G401 (cell line): ENCODE results near the gene EGFL7. TPM values are rescaled to one million over a fixed set of nuclear protein-coding genes. Genes with fewer than 3 reads are reported as not detected.

Experiments used
- DNase-seq: peaks from one replicate; pipeline ENCODE4 v3.0.0-alpha.2; 2015; ENCODE audit warnings: low spot score
- in situ Hi-C: cut with HindIII; loops from 2 replicates; pipeline ENCODE4 v1.10.0; 2016; ENCODE audit warnings: low sequenced_read_pairs, mixed read lengths
- total RNA-seq: library from RNA; depleted of rRNA; stranded (reverse); fragments of >200 nt; shearing (Covaris generic); gene quantifications from 2 replicates; pipeline ENCODE4 v1.2.3, GENCODE V29; 2014; rRNA removed

The EGFL7 gene
- total RNA-seq = 140 and 142 TPM in 2 replicates

GRCh38 chr9:136662656-136663581 is at the start of gene EGFL7:
Gene EGFL7 (plus strand): TSS chr9:136662916. CDS start chr9:136668283, 5,367 bp downstream.
- in situ Hi-C loops = no loop called here
- DNase-seq = no peak

- no peak for DNase-seq
- in situ Hi-C loops = no loop called here
Observed at GRCh38 chr9:136613824-136614371, 48.8 kb upstream of the EGFL7 start.

- in situ Hi-C loops = no loop called here
- no peak for DNase-seq
Observed at GRCh38 chr9:136614372-136614922, 48.3 kb upstream of the EGFL7 start.

GRCh38 chr9:136614967-136615623 is 47.6 kb upstream of the EGFL7 start:
- no peak for DNase-seq
- in situ Hi-C loops = no loop called here

DNA sequence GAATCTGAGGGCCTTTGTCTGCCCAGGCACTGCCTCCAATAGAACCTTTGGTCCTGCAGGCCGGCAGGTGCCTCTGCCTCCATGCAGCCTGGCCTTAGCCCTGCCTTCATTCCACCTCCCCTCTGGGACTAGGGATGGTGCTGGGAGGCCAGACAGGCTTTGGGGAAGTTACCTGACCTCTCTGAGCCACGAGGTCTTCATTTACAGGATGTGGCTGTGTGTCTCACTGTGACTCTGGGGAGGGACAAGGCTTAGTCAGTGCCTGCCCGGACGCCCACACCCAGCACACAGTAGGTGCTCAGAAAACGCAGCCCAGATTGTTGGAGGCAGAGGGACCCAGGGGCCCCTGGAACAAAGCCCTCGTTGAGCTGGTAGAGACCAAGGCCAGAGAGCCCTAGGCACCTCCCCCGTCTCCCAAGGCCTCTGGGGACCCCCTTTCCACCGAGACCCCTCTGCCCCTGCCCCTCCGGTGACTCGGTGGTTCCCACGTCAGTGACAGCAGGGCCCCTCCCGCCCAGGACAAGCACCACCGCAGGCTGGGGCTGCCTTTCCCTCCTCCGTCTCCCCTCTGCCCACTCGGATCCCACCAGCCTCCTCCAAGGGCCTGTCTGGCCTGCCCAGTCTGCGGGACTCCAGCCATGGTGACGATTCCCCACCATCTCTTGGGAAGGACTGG is 46.9 kb upstream of the EGFL7 start:
- DNase-seq = no peak
- in situ Hi-C loops = no loop called here

DNA sequence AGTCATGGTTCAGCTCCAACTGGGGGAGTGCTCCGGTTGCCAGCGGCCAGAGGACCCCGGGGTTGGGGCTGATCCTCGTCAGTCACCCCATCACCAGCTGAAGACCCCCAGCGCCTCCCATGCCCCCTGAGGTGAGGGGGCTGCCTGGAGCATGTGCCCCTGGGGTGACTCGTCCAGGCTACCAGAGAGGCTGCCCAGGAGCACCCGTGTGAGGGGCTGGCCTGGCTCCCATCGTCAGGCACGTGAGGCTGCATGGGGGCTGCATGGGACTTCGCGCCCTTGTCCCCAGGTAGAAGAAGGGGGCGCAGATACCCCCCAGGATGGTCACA is 46.4 kb upstream of the EGFL7 start:
- in situ Hi-C loops = no loop called here
- DNase-seq = no peak

GRCh38 chr9:136616948-136617695 is 45.6 kb upstream of the EGFL7 start:
- in situ Hi-C loops = no loop called here
- DNase-seq = no peak

DNA sequence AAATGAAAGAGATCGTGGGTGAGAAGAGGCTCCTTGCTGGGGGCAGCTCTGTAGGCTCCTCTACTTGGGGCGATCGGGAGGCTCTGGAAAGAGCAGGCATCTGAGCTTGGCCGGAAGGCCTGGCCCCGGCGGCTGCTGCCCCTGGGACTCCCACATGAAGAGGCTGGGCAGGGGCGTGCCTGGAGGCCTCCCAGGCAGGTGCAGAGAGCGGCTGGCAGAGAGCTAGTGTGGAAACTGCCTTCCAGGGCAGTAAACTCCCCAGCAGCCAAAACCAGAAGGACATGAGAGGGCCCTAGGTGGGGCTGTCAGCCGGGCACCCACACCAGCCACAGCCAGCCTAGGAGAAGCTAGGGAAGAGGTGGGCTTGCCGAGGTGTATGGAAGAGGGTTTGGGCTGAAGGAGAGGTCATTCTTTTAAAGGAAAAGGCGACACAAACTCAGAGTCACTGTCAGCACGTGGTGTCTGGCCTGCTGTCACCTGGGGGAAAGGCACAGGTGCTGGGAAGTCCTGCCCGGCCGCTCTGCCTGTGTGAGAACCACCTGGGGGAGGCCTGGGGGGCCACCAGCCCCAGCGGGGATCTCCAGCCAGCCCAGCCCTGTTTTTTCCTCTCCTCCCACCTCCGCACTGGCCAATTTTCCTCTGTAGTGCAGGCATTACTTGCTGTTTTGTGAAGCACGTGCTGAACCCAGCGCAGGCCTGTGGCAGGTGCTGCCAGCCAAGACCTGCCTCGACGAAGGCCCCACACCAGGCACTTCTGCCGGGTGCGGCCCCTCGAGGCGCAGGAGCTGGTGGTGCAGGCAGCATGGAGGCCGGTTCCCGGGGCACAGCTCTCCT is 44.8 kb upstream of the EGFL7 start:
- in situ Hi-C loops = no loop called here
- no peak for DNase-seq

GRCh38 chr9:136618580-136619547 is 43.9 kb upstream of the EGFL7 start:
- in situ Hi-C loops = no loop called here

DNA sequence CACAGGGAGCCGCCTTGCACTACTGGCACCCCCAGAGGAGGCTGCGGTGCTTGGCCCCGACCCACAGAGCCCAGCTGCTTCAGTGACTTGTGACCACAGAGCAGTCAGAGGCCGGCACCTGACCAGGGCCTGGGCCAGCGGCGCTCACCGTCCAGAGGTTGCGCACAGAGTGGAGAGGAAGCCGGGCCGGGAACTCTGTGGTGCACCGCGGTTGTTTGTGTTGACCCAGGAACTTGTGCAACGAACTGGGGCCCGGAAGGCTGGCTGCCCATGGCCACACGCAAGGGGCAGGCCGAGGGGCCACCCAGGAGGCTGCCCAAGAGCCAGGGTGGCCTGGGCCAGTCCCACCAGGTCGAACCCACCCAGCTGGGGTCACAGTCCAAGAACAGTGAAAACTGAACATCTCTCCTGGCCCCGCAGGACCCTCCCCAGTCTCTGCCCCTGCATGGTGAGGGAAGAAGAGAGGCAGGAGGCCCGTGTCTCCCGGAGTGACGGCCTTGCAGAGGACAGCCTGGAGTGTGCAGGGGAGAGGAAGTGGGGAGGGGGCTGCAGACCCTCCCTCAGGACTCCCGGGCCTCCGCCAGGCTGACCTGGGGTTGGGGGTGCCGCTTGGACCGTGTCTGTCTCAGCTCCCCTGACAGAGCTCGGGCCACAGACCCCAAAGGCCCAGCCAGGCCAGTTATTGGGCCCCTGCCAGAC is 42.8 kb upstream of the EGFL7 start:
- no peak for DNase-seq
- in situ Hi-C loops = no loop called here

More at GRCh38 chr9:136618580-136619547, 43.9 kb upstream of the EGFL7 start:
- no peak for DNase-seq

DNA sequence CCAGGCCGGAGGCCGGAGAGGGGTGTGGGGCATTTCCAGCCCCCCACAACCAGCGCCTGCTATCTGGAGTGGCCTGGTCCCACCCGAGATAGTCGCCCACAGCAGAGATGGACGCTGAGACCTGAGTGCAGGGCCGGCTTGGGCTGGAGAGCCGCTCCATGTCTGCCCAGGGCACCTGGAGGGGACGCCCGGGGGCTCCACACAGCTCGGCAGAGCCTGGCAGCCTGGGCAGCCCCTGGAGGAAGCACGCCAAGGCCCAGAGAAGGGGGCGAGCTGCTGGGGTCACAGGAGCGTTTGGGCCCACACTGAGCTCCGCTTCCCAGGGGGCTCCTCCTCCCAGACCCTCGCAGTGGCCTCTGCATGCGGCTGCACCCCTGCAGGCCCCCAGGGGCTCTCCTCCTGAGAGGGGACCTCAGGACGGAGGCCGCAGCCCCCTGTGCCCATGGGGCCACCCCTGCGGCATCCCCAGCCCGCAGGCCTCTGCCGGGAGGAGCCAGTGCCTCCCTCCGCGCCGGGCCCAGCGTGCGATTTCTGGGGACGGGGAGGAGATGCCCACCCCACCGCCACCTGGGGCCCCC is 42.2 kb upstream of the EGFL7 start:
- in situ Hi-C loops = no loop called here
- no peak for DNase-seq

DNA sequence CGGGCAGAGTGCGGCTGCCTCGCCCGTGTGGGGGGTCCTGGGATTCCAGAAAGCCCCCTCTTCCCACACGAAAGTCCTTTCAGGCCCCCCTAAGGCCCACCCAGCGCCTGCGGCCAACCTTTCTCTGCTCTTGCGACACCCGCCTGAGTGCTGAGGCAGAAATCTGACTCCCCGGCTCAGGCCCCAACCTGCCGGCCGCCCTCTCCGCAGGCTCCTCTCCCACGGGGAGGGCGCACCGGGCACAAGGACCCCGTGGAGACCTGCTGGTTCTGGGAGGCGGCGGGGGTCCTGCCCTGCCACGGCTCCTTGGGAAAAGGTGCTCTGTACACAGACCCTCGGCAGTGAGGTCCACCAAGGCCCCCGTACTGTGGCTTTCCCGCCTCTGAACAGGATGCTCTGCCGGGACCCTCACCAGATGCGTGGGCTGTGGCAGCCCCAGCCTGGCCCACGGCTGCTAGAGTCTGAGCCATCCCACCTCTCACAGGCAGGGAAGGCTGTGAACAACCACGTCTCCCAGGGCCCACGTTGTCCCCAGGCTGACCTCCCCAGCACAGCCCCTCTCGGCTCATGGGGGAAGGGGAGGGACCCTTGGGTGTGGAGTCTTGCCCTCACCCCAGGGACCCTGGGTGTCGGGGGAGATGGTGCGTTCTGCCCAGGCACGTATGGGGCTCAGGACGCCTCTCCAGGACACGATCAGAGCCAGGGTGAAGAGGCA is 41.5 kb upstream of the EGFL7 start:
- DNase-seq = no peak
- in situ Hi-C loops = no loop called here

DNA sequence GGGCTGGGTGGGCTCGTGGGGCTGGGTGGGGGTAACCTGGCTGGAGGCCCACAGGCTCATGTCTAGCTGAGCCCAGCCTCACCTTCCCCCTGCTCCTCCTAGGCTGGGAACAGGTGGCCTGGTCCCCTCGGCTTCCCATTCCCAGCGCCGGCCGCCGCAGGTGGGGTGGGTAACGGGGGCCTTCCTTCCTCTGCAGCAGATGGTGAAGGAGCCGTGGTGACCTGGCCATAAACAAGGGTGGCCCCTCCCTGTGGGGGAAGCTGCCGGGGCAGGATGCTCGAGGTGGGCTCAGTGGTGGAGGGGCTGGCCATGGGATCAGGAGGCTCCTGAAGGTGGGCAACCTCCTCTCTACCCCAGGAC is 41.0 kb upstream of the EGFL7 start:
- in situ Hi-C loops = no loop called here

GRCh38 chr9:136622538-136622948 is 40.2 kb upstream of the EGFL7 start:
- DNase-seq = no peak
- in situ Hi-C loops = no loop called here

More for the DNA sequence above, 41.0 kb upstream of the EGFL7 start:
- no peak for DNase-seq

DNA sequence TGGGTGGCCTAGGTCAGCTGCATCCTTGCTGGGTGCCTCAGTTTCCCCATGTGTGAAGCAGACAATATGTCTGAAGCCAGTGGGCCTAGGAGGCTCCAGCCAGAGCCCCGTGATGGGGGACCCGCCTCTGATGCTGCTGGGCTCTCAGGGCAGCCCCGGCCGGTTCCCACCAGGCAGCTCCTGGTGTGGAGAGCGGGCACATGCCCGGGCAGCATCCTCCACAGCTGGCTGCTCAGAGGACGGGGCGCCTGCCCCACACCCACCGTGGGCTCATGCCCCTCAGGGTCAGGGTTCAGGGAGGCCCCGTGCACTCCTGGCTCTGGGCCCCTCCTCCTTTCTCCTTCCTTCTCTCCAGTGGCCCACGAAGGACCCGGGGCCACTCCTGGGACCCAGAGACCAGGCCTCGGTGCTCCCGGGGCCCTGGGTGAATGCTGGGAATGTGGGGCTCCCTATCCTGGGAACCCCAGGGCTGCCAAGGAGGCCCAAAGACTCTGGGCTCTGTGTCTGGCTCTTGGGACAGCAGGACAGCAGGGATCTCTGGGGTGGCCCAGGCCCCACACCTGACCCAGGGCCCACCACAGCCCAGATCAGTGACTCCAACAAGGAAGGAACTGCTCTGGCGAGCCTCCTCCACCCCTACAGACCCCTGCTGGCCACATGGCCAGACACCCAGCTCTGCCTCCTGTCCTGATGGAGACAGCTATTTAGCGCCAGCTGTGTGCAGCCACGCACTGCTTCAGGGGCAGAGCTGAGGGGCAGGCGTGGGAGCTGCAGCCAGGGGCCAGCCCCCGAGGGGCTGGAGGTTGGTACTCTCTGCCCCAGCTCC is 39.5 kb upstream of the EGFL7 start:
- DNase-seq = no peak
- in situ Hi-C loops = no loop called here
